NCI-H2196 (cell line): ENCODE results near the gene LRRTM3.

Source experiments
- DNase-seq: peaks from one replicate; lab custom pipeline; 2025; ENCODE audit not compliant: unreplicated experiment; lab: John Stamatoyannopoulos, UW

The LRRTM3 gene

GRCh38 chr10:66931949-66932343 is 6.1 kb downstream of the LRRTM3 start:
- no peak for DNase-seq

- DNase-seq = no peak
These were observed 8.9 kb downstream of the LRRTM3 start for GRCh38 chr10:66934711-66935110.

GRCh38 chr10:66940965-66941364 is 15.1 kb downstream of the LRRTM3 start:
- DNase-seq = no peak

GRCh38 chr10:66941491-66941890 is 15.7 kb downstream of the LRRTM3 start:
- no peak for DNase-seq

GRCh38 chr10:66942407-66942806 is 16.6 kb downstream of the LRRTM3 start:
- no peak for DNase-seq

GRCh38 chr10:66943590-66943989 is 17.8 kb downstream of the LRRTM3 start:
- DNase-seq = no peak

GRCh38 chr10:66951896-66952295 is 26.1 kb downstream of the LRRTM3 start:
- no peak for DNase-seq

GRCh38 chr10:66958466-66958865 is 32.6 kb downstream of the LRRTM3 start:
- DNase-seq = no peak

- no peak for DNase-seq
These were observed 39.1 kb downstream of the LRRTM3 start for GRCh38 chr10:66964946-66965345.

- no peak for DNase-seq
These were observed 54.5 kb downstream of the LRRTM3 start for GRCh38 chr10:66980246-66980815.

GRCh38 chr10:66981361-66982052 is 55.7 kb downstream of the LRRTM3 start:
- DNase-seq = no peak

GRCh38 chr10:66982053-66982420 is 56.2 kb downstream of the LRRTM3 start:
- DNase-seq = no peak

- DNase-seq = no peak
These were observed 57.1 kb downstream of the LRRTM3 start for GRCh38 chr10:66982792-66983474.

- DNase-seq = no peak
These were observed 57.6 kb downstream of the LRRTM3 start for GRCh38 chr10:66983475-66983818.

- no peak for DNase-seq
These were observed 64.5 kb downstream of the LRRTM3 start for GRCh38 chr10:66990143-66990830.

GRCh38 chr10:66996996-66997395 is 71.2 kb downstream of the LRRTM3 start:
- DNase-seq = no peak

GRCh38 chr10:66999762-67000545 is 74.1 kb downstream of the LRRTM3 start:
- DNase-seq = no peak

- DNase-seq = no peak
These were observed 78.9 kb downstream of the LRRTM3 start for GRCh38 chr10:67004690-67005089.

GRCh38 chr10:67005981-67006380 is 80.1 kb downstream of the LRRTM3 start:
- no peak for DNase-seq

GRCh38 chr10:67011480-67011879 is 85.6 kb downstream of the LRRTM3 start:
- no peak for DNase-seq

- no peak for DNase-seq
These were observed 86.1 kb downstream of the LRRTM3 start for GRCh38 chr10:67011981-67012380.
